Testis (tissue), 2 donors: ENCODE data around the gene GABBR2.

Experiments
- POLR2A ChIP-seq: fragments of 450-650 bp; IDR thresholded peaks from one replicate; pipeline ENCODE4 v1.6.1; 2017; ENCODE audit warnings: antibody characterized with exemption, mild to moderate bottlenecking, moderate library complexity
- TF ChIP-seq, protein P1 (sequence below), 3 experiments: fragments of 450-650 bp in 2 of 3; fragments of 200-600 bp in 1 of 3; sonication (generic) in 1 of 3; IDR thresholded peaks; one replicate each; pipeline ENCODE4 v1.5.1; 2016 to 2019; ENCODE audit warnings: antibody characterized with exemption in 3 of 3, mild to moderate bottlenecking in 2 of 3, moderate library complexity in 1 of 3

DNA sequence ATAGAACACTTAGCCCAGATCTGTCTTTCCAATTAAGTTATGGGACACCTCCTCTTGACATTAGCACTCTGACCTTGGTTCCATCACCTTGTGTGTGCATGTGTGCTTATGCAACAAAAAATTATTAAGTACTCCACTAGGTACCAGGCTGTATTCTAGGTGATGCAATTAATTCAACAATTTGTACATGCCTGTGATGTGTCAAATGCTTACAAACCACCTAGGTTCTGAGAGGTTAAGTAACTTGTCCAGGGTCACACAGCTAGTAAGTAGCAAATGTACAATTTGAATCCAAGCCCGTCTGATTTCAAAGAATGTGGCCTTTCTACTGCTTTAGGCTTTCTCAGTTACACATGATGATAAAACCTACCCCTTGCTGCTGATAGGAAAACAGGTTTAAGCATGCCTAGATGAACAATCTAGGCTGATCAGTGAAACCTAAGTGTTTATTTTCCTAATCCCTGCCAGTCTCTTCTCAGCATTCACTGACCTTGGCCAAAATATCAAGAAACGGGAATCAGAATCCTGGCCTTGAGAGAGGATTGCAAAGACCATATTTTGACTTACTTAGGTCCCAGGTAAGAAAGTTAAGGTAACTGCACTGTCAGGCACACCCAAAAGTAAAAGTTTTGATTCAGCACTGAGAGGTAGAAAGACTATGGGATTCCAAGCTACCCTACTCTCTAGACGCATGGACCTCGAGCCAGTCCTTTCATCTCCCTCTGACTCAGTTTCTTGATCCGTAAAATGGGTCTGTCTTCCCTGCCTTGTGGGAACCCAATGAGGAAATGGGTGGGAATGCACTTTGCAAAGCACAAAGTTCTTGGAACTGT lies 454.3 kb downstream of the GABBR2 start:
- TF ChIP-seq POLR2A, result no peak
- TF ChIP-seq, protein P1, sequence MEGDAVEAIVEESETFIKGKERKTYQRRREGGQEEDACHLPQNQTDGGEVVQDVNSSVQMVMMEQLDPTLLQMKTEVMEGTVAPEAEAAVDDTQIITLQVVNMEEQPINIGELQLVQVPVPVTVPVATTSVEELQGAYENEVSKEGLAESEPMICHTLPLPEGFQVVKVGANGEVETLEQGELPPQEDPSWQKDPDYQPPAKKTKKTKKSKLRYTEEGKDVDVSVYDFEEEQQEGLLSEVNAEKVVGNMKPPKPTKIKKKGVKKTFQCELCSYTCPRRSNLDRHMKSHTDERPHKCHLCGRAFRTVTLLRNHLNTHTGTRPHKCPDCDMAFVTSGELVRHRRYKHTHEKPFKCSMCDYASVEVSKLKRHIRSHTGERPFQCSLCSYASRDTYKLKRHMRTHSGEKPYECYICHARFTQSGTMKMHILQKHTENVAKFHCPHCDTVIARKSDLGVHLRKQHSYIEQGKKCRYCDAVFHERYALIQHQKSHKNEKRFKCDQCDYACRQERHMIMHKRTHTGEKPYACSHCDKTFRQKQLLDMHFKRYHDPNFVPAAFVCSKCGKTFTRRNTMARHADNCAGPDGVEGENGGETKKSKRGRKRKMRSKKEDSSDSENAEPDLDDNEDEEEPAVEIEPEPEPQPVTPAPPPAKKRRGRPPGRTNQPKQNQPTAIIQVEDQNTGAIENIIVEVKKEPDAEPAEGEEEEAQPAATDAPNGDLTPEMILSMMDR (IDR thresholded peaks at IDR 0.05), result no peak
